ENCODE data around the gene PTPRF. TPM values are rescaled to one million over a fixed set of nuclear protein-coding genes. Genes with fewer than 3 reads are reported as not detected.

The PTPRF gene
- polyA plus RNA-seq, 3 donors = not detected

GRCh38 chr1:43512133-43512532, 18.6 kb upstream of the PTPRF start:
- H3K27ac ChIP-seq (ENCODE audit: low read depth in 1 of 2, low read length in 2 of 2) = no peak overlapping the region
- no peaks in the 10 kb centered on the region for H3K79me2 ChIP-seq (ENCODE audit: insufficient read depth, low read length)
- H3K27me3 ChIP-seq (ENCODE audit: control insufficient read depth in 2 of 2, insufficient read depth in 2 of 2, low read length in 2 of 2) = no peaks in the 10 kb centered on the region
- no CpG with 5 or more reads among the region's 2 CpGs for WGBS (ENCODE audit: insufficient coverage)
- no peaks in the 10 kb centered on the region for H3K36me3 ChIP-seq (replicated peaks in 1 of 2; ENCODE audit: control insufficient read depth in 1 of 2, insufficient read depth in 2 of 2, low read length in 2 of 2)
- no peaks in the 10 kb centered on the region for H4K20me1 ChIP-seq (ENCODE audit: insufficient read depth, low read length)
- no peak overlapping the region for H3K9ac ChIP-seq (ENCODE audit: insufficient read depth, low read length, poor library complexity, severe bottlenecking)
- Mint-ChIP-seq H3K27me3 (ENCODE audit: low read depth in 3 of 3) (peaks cover 0 to 6% (median 3%) of the 10 kb centered on the region in 3 donors), H3K27ac (no peak overlapping the region), H3K36me3 (no peaks in the 10 kb centered on the region), H3K9me3 (peaks cover 0 to 8% (median 5%) of the 10 kb centered on the region in 7 donors), H3K4me1 (no peaks in the 10 kb centered on the region), H3K4me3 (no peak overlapping the region)
- DNase-seq = no peak
- no peaks in the 10 kb centered on the region for H3K9me3 ChIP-seq (replicated peaks in 1 of 2; ENCODE audit: control insufficient read depth in 1 of 2, insufficient read depth in 1 of 2, low read length in 2 of 2)
- no peak overlapping the region for H3K4me3 ChIP-seq (replicated peaks in 1 of 3; ENCODE audit: low read depth in 2 of 3, low read length in 3 of 3)
- intact Hi-C loops (cut with micrococcal nuclease) = no loop called here
- no peak overlapping the region for H2AFZ ChIP-seq (ENCODE audit: insufficient read depth, low read depth, low read length, poor library complexity, severe bottlenecking)
- no peaks in the 10 kb centered on the region for H3K4me1 ChIP-seq (ENCODE audit: control insufficient read depth in 1 of 2, insufficient read depth in 2 of 2, low read length in 2 of 2)
- H3K4me2 ChIP-seq (replicated peaks; ENCODE audit: extremely low read depth, low read length, poor library complexity, severe bottlenecking) = no peak overlapping the region
- TF ChIP-seq CTCF (IDR thresholded peaks at IDR 0.05) = no peak

GRCh38 chr1:43512681-43513080, 18.0 kb upstream of the PTPRF start:
- H3K36me3 ChIP-seq (replicated peaks in 1 of 2; ENCODE audit: control insufficient read depth in 1 of 2, insufficient read depth in 2 of 2, low read length in 2 of 2) = no peaks in the 10 kb centered on the region
- H3K27ac ChIP-seq (ENCODE audit: low read depth in 1 of 2, low read length in 2 of 2) = no peak overlapping the region
- H3K4me1 ChIP-seq (ENCODE audit: control insufficient read depth in 1 of 2, insufficient read depth in 2 of 2, low read length in 2 of 2) = no peaks in the 10 kb centered on the region
- no peak overlapping the region for H2AFZ ChIP-seq (ENCODE audit: insufficient read depth, low read depth, low read length, poor library complexity, severe bottlenecking)
- H3K9me3 Mint-ChIP-seq = peaks cover 0 to 10% (median 7%) of the 10 kb centered on the region in 7 donors
- H4K20me1 ChIP-seq (ENCODE audit: insufficient read depth, low read length) = no peaks in the 10 kb centered on the region
- H3K36me3 Mint-ChIP-seq = no peaks in the 10 kb centered on the region
- H3K9ac ChIP-seq (ENCODE audit: insufficient read depth, low read length, poor library complexity, severe bottlenecking) = no peak overlapping the region
- no peak overlapping the region for H3K27ac Mint-ChIP-seq
- H3K4me1 Mint-ChIP-seq = no peaks in the 10 kb centered on the region
- H3K4me3 Mint-ChIP-seq = no peak overlapping the region
- no peak for DNase-seq
- no peaks in the 10 kb centered on the region for H3K79me2 ChIP-seq (ENCODE audit: insufficient read depth, low read length)
- H3K4me2 ChIP-seq (replicated peaks; ENCODE audit: extremely low read depth, low read length, poor library complexity, severe bottlenecking) = no peak overlapping the region
- intact Hi-C loops (cut with micrococcal nuclease) = no loop called here
- no peak for TF ChIP-seq CTCF (IDR thresholded peaks at IDR 0.05)
- no peak overlapping the region for H3K4me3 ChIP-seq (replicated peaks in 1 of 3; ENCODE audit: low read depth in 2 of 3, low read length in 3 of 3)
- H3K27me3 Mint-ChIP-seq (ENCODE audit: low read depth in 3 of 3) = peaks cover 0 to 6% (median 3%) of the 10 kb centered on the region in 3 donors
- no peaks in the 10 kb centered on the region for H3K9me3 ChIP-seq (replicated peaks in 1 of 2; ENCODE audit: control insufficient read depth in 1 of 2, insufficient read depth in 1 of 2, low read length in 2 of 2)
- WGBS (ENCODE audit: insufficient coverage) = 100% methylated on average over 3 of the region's 6 CpGs
- no peaks in the 10 kb centered on the region for H3K27me3 ChIP-seq (ENCODE audit: control insufficient read depth in 2 of 2, insufficient read depth in 2 of 2, low read length in 2 of 2)
